Mesendoderm (in vitro differentiated cells): ENCODE data around the gene TAF9B. TPM values are rescaled to one million over a fixed set of nuclear protein-coding genes. Genes with fewer than 3 reads are reported as not detected.

ENCODE experiments used
- DNase-seq: peaks from one replicate; pipeline ENCODE4 v3.0.0; 2013
- H2AK5ac ChIP-seq: 2 replicates; pipeline ENCODE4 v1.6.1; 2013; ENCODE audit warnings: low read length, inconsistent platforms
- H2BK120ac ChIP-seq: 2 replicates; pipeline ENCODE4 v1.6.1; 2013; ENCODE audit warnings: low read depth, mild to moderate bottlenecking, low read length, moderate library complexity, mixed read lengths
- H2BK15ac ChIP-seq: replicated peaks from 2 replicates; pipeline ENCODE4 v1.6.1; 2013; ENCODE audit warnings: low read depth, mild to moderate bottlenecking, moderate library complexity
- H2BK5ac ChIP-seq: 2 replicates; pipeline ENCODE4 v1.6.1; 2013; ENCODE audit warnings: low read length, inconsistent platforms
- H3K18ac ChIP-seq: 2 replicates; pipeline ENCODE4 v1.6.1; 2013; ENCODE audit warnings: mild to moderate bottlenecking, low read length, mixed read lengths
- H3K23ac ChIP-seq: one replicate; pipeline ENCODE4 v1.6.1; 2013; ENCODE audit warnings: low read length
- H3K27ac ChIP-seq: 2 replicates; pipeline ENCODE4 v1.5.1; 2013; ENCODE audit warnings: low read depth, mild to moderate bottlenecking, inconsistent platforms, low read length, moderate library complexity
- H3K27me3 ChIP-seq: 2 replicates; pipeline ENCODE4 v1.6.1; 2013; ENCODE audit warnings: low read length, control low read depth, mild to moderate bottlenecking, inconsistent platforms; ENCODE audit not compliant: insufficient read depth, poor library complexity
- H3K36me3 ChIP-seq: 2 replicates; pipeline ENCODE4 v1.6.1; 2013; ENCODE audit warnings: low read length, inconsistent platforms; ENCODE audit not compliant: control insufficient read depth, insufficient read depth
- H3K4ac ChIP-seq: one replicate; pipeline ENCODE4 v1.6.1; 2013; ENCODE audit warnings: low read depth, mild to moderate bottlenecking, low read length, moderate library complexity
- H3K4me1 ChIP-seq: 2 replicates; pipeline ENCODE4 v1.6.1; 2013; ENCODE audit warnings: low read depth, low read length, inconsistent platforms; ENCODE audit not compliant: control insufficient read depth
- H3K4me2 ChIP-seq: 2 replicates; pipeline ENCODE4 v1.6.1; 2013; ENCODE audit warnings: low read length
- H3K4me3 ChIP-seq: 2 replicates; pipeline ENCODE4 v1.5.1; 2013; ENCODE audit warnings: mild to moderate bottlenecking, low read length
- H3K56ac ChIP-seq: one replicate; pipeline ENCODE4 v1.6.1; 2013; ENCODE audit warnings: low read length
- H3K79me1 ChIP-seq: 2 replicates; pipeline ENCODE4 v1.6.1; 2013; ENCODE audit warnings: low read length, inconsistent platforms
- H3K79me2 ChIP-seq: 2 replicates; pipeline ENCODE4 v1.6.1; 2013; ENCODE audit warnings: mild to moderate bottlenecking, low read length; ENCODE audit not compliant: control insufficient read depth, insufficient read depth
- H3K9ac ChIP-seq: 2 replicates; pipeline ENCODE4 v1.6.1; 2013; ENCODE audit warnings: low read length, inconsistent platforms
- H4K5ac ChIP-seq: one replicate; pipeline ENCODE4 v1.6.1; 2013; ENCODE audit warnings: low read length
- H4K8ac ChIP-seq: one replicate; pipeline ENCODE4 v1.6.1; 2013; ENCODE audit warnings: low read depth, mild to moderate bottlenecking, control low read depth, low read length, moderate library complexity
- WGBS: extraction: QIAGEN DNeasy Blood & Tissue Kit; methylation state at CpG from one replicate; pipeline ENCODE4 v1.1.7; 2013; ENCODE audit warnings: low lambda C conversion rate, missing lambda C conversion rate; ENCODE audit not compliant: insufficient coverage; ENCODE audit errors: extremely low coverage; 5-methylcytosine and 5-hydroxymethylcytosine counted together
- polyA plus RNA-seq, 2 experiments: library from polyadenylated mRNA; stranded (reverse); fragments of 200-250 nt; gene quantifications; one replicate each; pipeline ENCODE4 v1.2.3, GENCODE V29; 2013

Gene TAF9B, protein sequence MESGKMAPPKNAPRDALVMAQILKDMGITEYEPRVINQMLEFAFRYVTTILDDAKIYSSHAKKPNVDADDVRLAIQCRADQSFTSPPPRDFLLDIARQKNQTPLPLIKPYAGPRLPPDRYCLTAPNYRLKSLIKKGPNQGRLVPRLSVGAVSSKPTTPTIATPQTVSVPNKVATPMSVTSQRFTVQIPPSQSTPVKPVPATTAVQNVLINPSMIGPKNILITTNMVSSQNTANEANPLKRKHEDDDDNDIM
- polyA plus RNA-seq (2013, experiment 1 of 2), result 34.4 TPM
- 33.7 TPM for polyA plus RNA-seq (2013, experiment 2 of 2)

DNA sequence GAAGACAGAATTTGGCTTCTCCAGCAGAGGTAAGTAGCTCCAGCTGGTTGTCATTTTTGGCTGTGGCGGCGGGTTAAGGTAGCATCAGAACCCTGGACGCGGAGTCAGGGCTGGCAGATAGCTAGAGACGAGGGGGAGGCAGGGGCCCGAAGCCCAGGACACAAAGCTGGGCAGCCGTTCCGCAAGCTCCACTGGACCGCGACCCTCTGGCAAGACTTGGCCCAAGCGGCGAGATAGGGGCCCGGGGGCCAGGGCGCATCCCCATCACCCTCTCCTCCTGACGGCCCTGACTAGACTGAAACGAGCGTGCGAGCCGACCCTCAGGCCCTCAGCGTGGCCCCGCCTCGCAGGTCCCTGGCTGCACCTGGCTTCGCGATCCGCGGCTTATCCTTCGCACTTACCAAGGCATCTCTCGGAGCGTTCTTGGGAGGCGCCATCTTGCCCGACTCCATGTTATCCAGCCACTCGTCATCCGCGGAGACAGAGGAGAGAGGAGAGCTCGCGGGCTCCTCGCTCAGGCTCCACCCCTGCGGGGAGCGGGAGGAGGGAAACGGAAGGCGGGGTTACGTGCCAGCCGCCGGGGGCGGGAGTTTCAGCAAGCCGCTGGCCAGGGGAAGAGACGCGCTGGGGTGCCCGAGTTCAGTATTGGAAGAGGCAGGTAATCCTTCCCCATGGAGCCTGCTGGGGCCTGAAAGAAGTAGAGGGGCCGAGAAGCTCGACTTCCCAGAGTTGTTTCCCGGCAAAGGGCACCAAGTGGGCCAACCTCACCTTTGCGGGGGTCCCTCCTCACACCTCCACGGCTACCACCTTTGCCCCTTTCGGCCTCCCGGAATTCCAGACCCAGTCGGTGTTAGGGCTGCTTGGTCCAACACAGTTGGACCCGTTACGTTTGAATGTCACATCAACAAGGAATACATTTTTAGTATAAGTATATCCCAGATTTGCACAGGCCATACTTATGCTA lies at the start of gene TAF9B:
Gene TAF9B (minus strand): TSS at position 491 of the 964 bp plus-strand sequence. CDS start 39 bp downstream, at position 452.
- peak within 1 kb of the TSS; percentile 89 for H3K56ac ChIP-seq
- no peaks in the 10 kb centered on the region for H3K27me3 ChIP-seq
- H3K4ac ChIP-seq, result no peak within 1 kb of the TSS
- no peak within 1 kb of the TSS for H3K23ac ChIP-seq
- no peak within 1 kb of the TSS for H2AK5ac ChIP-seq
- H4K8ac ChIP-seq, result no peak within 1 kb of the TSS
- H3K9ac ChIP-seq, result peak within 1 kb of the TSS; percentile 80
- no peaks in the 10 kb centered on the region for H3K79me2 ChIP-seq
- H3K79me1 ChIP-seq, result no peaks in the 10 kb centered on the region
- no peaks in the 10 kb centered on the region for H3K4me1 ChIP-seq
- H3K36me3 ChIP-seq, result no peaks in the 10 kb centered on the region
- H4K5ac ChIP-seq, result no peak within 1 kb of the TSS
- no peak within 1 kb of the TSS for H2BK15ac ChIP-seq
- H3K4me2 ChIP-seq, result no peak within 1 kb of the TSS
- peak within 1 kb of the TSS; percentile 13 for H3K18ac ChIP-seq
- H2BK5ac ChIP-seq, result no peak within 1 kb of the TSS
- no CpG with 5 or more reads among the region's 59 CpGs for WGBS
- no peak within 1 kb of the TSS for H2BK120ac ChIP-seq
- H3K4me3 ChIP-seq, result peak within 1 kb of the TSS; percentile 72
- peak; percentile 91 for DNase-seq
- no peak within 1 kb of the TSS for H3K27ac ChIP-seq

DNA sequence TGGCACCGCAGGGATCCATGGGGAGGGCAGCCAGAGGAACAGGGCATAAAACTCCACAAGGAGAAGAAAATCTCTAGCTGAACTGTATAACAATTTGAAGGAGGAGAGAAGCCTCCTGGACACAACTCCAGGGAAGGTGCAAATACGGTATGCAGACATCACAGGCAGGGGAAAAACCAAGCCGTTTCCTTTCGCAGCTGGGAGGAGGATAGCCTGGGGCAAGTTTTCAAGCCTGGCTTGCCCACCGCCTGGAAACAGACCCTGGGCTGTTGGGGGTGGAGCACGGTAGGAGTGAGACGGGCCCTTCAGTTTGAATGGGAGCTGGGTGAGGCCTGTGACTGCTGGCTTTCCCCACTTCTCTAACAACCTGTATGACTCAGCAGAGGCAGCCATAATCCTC lies 43.4 kb upstream of the TAF9B start:
- no peak overlapping the region for H3K23ac ChIP-seq
- H3K79me1 ChIP-seq, result no peaks in the 10 kb centered on the region
- DNase-seq, result no peak
- no peak overlapping the region for H2BK120ac ChIP-seq
- no peak overlapping the region for H3K9ac ChIP-seq
- H3K4me2 ChIP-seq, result no peak overlapping the region
- H3K56ac ChIP-seq, result no peak overlapping the region
- H3K18ac ChIP-seq, result no peak overlapping the region
- H3K36me3 ChIP-seq, result no peaks in the 10 kb centered on the region
- no peaks in the 10 kb centered on the region for H3K4me1 ChIP-seq
- no peaks in the 10 kb centered on the region for H3K27me3 ChIP-seq
- no peak overlapping the region for H3K4me3 ChIP-seq
- no peak overlapping the region for H3K4ac ChIP-seq
- H3K27ac ChIP-seq, result no peak overlapping the region
- H2BK15ac ChIP-seq, result no peak overlapping the region
- WGBS, result no CpG with 5 or more reads among the region's 7 CpGs
- no peak overlapping the region for H2BK5ac ChIP-seq
- no peak overlapping the region for H2AK5ac ChIP-seq
- H4K8ac ChIP-seq, result no peak overlapping the region
- no peaks in the 10 kb centered on the region for H3K79me2 ChIP-seq
- no peak overlapping the region for H4K5ac ChIP-seq

DNA sequence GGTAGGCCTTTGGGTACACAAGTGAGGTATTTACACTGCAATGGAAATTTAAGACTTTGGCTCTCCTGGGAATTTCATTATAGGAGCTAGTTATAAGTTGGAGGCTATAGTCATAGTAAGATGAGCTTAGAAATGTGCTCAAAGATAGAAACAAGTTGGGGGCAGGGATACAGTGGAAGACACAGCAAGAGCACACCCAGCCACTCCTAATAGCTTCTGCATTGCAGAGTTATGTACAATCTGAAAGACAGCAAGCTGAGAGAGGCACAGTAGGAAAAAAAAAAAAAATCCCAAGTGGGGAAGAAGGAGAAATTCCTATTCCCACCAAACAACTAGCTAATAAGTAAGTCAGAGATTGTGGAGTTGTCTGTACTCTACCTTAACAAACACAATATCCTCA lies 41.9 kb upstream of the TAF9B start:
- Histone ChIP-seq H3K9ac (no peak overlapping the region), H2BK15ac (no peak overlapping the region), H2BK5ac (no peak overlapping the region)

DNA sequence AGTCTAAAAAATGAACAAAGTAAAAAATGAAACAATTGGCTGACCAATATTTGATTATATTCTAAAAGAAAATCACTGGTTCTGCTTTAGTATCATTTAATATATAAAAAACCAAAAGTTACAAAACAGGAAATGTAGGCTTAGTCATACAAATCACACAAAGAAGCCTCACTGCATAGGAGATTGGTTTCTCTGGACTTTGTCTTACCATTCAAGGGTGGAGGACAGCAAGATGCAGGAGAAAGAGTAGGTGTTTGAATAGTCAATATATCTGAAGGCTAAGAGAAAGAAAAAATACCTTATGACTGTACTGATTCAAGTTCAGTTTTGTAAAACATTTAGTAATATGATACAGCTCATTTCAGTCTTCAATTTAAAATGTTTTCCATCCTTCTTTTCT lies 28.6 kb upstream of the TAF9B start:
- Histone ChIP-seq H3K4me2 (no peak overlapping the region), H2BK15ac (no peak overlapping the region), H3K4ac (no peak overlapping the region), H4K8ac (no peak overlapping the region), H4K5ac (no peak overlapping the region), H3K4me3 (no peak overlapping the region), H3K36me3 (no peaks in the 10 kb centered on the region), H2BK120ac (no peak overlapping the region), H3K9ac (no peak overlapping the region), H3K18ac (no peak overlapping the region), H3K56ac (no peak overlapping the region), H2BK5ac (no peak overlapping the region), H3K23ac (no peak overlapping the region), H3K27ac (no peak overlapping the region), H2AK5ac (no peak overlapping the region), H3K79me2 (no peaks in the 10 kb centered on the region), H3K79me1 (no peaks in the 10 kb centered on the region), H3K4me1 (no peaks in the 10 kb centered on the region), H3K27me3 (no peaks in the 10 kb centered on the region)
- no peak for DNase-seq

More for the DNA sequence above, 41.9 kb upstream of the TAF9B start:
- Histone ChIP-seq H3K56ac (no peak overlapping the region), H3K4me1 (no peaks in the 10 kb centered on the region), H3K36me3 (no peaks in the 10 kb centered on the region), H4K5ac (no peak overlapping the region), H2BK120ac (no peak overlapping the region), H4K8ac (no peak overlapping the region), H3K27me3 (no peaks in the 10 kb centered on the region), H3K4me3 (no peak overlapping the region), H3K79me2 (no peaks in the 10 kb centered on the region), H2AK5ac (no peak overlapping the region), H3K4me2 (no peak overlapping the region), H3K79me1 (no peaks in the 10 kb centered on the region), H3K4ac (no peak overlapping the region), H3K23ac (no peak overlapping the region), H3K18ac (no peak overlapping the region), H3K27ac (no peak overlapping the region)
- DNase-seq, result no peak

DNA sequence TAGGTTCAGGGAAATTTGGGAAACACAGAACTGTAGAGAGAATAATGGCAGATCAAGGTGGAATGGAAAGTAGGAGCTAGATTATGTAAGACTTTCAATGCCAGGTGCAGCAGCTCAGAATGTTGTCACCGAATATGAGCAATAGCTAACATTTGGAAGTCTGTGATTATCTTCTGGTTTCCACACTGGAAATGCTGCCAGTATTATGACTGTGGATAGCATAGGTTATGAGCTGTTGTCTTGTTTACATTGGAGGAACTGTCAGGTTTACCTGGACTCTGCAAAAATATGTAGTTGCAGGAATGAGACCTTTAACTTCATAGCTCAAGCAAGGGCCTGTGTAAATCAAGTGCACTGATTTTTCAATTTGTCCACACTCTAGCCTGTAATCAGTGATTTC lies 26.0 kb upstream of the TAF9B start:
- Histone ChIP-seq H3K23ac (no peak overlapping the region), H3K79me2 (no peaks in the 10 kb centered on the region), H3K79me1 (no peaks in the 10 kb centered on the region), H3K56ac (no peak overlapping the region), H3K27ac (no peak overlapping the region), H2BK120ac (no peak overlapping the region), H2BK5ac (no peak overlapping the region), H4K8ac (no peak overlapping the region), H3K36me3 (no peaks in the 10 kb centered on the region), H3K4me2 (no peak overlapping the region), H3K18ac (no peak overlapping the region), H3K4ac (no peak overlapping the region), H3K4me3 (no peak overlapping the region), H3K4me1 (no peaks in the 10 kb centered on the region), H2AK5ac (no peak overlapping the region), H2BK15ac (no peak overlapping the region), H3K27me3 (no peaks in the 10 kb centered on the region), H3K9ac (no peak overlapping the region), H4K5ac (no peak overlapping the region)
- no CpG with 5 or more reads among the region's 1 CpG for WGBS
- DNase-seq, result no peak
